DMS153 (cell line): ENCODE measurements around the gene TPRX2.
"Not testable (repeated sequence)": the region's sequence is repeated elsewhere in the genome, so short reads cannot be mapped to it uniquely, and the experiment has no call there.

Experiments used
- DNase-seq: peaks from one replicate; lab custom pipeline; 2025; lab: John Stamatoyannopoulos, UW

Gene TPRX2

GRCh38 chr19:47861630-47862029 is 2.6 kb downstream of the TPRX2 start:
- no peak for DNase-seq

GRCh38 chr19:47863514-47863936 is 4.5 kb downstream of the TPRX2 start:
- DNase-seq, result peak; percentile 24

- no peak for DNase-seq
Observed at GRCh38 chr19:47865166-47865565, 6.1 kb downstream of the TPRX2 start.

GRCh38 chr19:47878906-47879305 is 19.9 kb downstream of the TPRX2 start:
- no peak for DNase-seq

DNA sequence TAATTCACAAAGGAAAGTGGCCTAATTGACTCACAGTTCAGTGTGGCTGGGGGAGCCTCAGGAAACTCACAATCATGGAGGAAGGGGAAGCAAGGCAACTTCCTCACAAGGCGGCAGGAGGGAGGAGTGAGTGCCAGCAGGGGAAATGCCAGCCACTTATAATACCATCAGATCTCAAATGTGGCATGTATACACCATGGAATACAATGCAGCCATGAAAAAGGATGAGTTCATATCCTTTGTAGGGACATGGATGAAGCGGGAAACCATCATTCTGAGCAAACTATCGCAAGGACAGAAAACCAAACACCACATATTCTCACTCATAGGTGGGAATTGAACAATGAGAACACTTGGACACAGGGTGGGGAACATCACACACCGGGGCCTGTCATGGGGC is 20.4 kb downstream of the TPRX2 start:
- DNase-seq, result not testable (repeated sequence)

- no peak for DNase-seq
Observed at GRCh38 chr19:47881757-47882156, 22.7 kb downstream of the TPRX2 start.

DNA sequence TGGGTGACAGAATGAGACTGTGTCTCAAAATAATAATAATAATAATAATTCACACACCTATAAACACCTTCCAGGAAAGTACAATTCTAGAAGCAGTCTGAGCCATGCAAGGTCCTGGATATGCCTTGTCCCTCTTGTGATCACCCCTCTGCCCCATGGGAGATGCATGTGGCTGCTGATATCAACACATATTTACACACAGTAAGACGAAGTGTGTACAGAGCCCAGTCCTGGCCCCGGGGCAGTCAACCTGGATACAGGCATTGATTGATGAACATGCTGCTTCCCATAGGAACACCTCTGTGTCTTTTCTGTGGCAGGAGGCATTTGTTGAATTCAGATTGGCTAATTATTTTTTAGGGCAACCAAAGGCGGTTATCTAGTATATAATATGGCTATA is 23.9 kb downstream of the TPRX2 start:
- no peak for DNase-seq

- DNase-seq, result no peak
Observed at GRCh38 chr19:47885067-47885463, 26.0 kb downstream of the TPRX2 start.

GRCh38 chr19:47886010-47886559 is 27.1 kb downstream of the TPRX2 start, which contains the start of gene SULT2A1:
TSS of gene SULT2A1 (minus strand) at chr19:47886315. CDS start at chr19:47886257, 58 bp downstream.
- no peak for DNase-seq

GRCh38 chr19:47890865-47891621 is 32.0 kb downstream of the TPRX2 start:
- no peak for DNase-seq

- DNase-seq, result no peak
Observed at GRCh38 chr19:47891622-47891922, 32.5 kb downstream of the TPRX2 start.

DNA sequence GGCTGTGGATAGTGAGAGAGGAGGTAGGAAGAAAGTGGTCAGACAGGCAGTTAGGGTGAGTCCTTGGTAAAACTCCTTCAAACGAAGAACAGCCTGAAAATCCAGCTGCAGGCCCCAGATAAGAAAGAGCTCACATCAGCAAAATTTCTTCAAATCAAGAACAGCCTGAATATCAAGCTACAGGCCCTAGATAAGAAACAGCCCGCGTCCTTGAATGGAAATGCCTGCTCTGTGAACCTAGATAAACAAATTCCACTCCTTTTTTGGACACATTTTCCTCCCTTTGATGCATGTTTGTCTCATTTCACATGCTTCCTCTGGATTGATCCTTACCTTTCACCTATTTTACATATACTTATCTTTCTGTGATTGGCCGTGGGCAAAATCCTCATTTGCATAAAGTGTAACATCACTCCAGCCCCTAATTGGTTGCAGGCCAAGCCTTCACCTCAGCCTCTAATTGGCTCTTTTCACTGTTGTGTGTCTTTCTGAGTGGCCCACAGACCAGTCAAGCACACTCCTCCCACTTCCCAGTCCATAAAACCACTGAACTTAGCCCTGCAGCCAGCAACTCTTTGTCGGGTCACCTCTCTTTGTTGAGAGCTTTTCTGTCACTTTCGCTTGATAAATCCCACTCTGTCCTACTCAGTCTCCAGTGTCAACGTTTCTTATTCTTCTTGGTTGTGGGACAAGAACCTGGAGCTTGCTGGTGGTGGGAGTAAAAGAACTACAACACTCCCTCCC is 33.1 kb downstream of the TPRX2 start:
- DNase-seq, result no peak

DNA sequence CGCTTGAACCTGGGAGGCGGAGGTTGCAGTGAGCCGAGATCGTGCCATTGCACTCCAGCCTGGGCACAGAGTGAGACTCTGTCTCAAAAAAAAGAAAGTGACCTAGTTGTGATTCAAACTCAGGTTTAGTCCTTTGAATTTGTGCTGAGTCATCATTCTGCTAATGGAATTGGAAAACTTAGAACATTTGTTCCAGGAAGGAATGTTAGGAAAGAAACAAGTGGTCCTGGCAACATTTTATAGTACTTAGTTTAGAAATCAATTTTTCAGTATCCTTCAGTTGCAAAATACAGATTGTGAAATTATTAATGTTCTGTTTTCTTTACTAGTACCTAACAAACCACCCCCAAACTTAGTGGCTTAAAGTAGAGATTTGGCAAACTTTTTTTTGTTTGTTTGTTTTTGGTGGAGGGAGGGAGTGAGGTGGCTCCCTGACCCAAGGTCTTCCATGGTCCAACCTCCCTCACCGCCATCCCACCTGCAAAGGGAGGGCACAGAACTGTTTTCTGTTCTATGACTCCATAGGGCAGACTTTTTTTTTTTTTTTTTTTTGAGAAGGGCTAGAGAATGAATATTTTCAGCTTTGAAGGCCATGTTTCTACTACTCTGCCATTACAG is 36.2 kb downstream of the TPRX2 start:
- DNase-seq, result no peak

- DNase-seq, result no peak
Observed at GRCh38 chr19:47896019-47896418, 37.0 kb downstream of the TPRX2 start.

DNA sequence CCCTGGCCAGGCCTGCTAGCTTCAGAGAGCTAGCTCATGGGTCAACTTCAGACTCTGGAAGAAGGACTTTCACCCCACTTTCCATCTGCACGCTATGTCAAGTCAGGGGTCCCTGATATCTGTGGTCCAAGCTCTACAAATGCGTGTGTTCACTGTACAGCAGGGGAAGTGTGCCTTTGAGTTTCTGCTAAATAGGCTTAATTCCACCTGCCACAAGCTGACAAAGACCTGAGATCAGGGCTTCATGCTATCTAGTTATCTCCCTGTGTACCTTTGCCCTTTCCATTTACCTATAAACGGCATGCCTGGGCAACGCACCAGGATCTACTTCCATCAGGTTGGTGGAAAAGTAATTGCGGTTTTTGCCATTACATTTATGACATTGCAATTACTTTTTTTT is 37.7 kb downstream of the TPRX2 start:
- no peak for DNase-seq

DNA sequence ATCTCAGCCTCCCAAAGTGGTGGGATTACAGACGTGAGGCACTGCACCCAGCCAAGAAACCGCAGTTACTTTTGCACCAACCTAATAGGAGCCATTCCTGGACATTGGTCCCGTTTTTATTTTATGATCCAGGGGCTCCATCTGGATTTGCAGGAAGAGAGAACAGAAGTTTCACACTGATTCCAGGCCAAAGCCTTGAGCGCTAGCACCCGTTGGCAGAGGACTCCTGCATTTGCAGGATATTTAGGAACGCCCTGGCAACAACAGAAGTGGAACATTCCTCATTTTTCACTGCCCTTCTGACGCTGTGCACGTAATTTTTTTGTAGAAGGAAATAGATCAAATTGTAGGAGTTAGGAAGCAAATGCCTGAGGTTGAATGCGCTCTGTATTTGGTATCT is 38.8 kb downstream of the TPRX2 start:
- no peak for DNase-seq

- no peak for DNase-seq
Observed at GRCh38 chr19:47899335-47899734, 40.3 kb downstream of the TPRX2 start.

GRCh38 chr19:47901370-47901769 is 42.3 kb downstream of the TPRX2 start:
- DNase-seq, result no peak

GRCh38 chr19:47909350-47909749 is 50.3 kb downstream of the TPRX2 start:
- DNase-seq, result not testable (repeated sequence)

GRCh38 chr19:47910191-47910590 is 51.2 kb downstream of the TPRX2 start:
- not testable (repeated sequence) for DNase-seq
